Breast epithelium (tissue), 4 donors: ENCODE results near the gene TUBB2B. TPM values are rescaled to one million over a fixed set of nuclear protein-coding genes. Genes with fewer than 3 reads are reported as not detected.

Experiments used
- DNase-seq, 2 donors: peaks; one replicate each; pipeline ENCODE4 v3.0.0-alpha.2; 2019; ENCODE audit warnings: low spot score in 2 of 2
- H3K27ac ChIP-seq, 2 donors: fragments of 200-600 bp; sonication (generic) in 1 of 2; one replicate each; pipeline ENCODE4 v1.5.1; 2016 to 2019; ENCODE audit warnings: mild to moderate bottlenecking in 1 of 2
- H3K27me3 ChIP-seq, 2 donors: fragments of 200-600 bp; sonication (generic) in 1 of 2; one replicate each; pipeline versions ENCODE4 v1.5.1 to v1.6.0; 2017 to 2019; ENCODE audit warnings: control low read depth in 1 of 2, mild to moderate bottlenecking in 1 of 2
- H3K36me3 ChIP-seq: fragments of 200-600 bp; one replicate; pipeline ENCODE4 v1.5.1; 2019
- H3K4me1 ChIP-seq, 2 donors: fragments of 200-600 bp; sonication (generic); one replicate each; pipeline ENCODE4 v1.5.1; 2016 to 2019; ENCODE audit warnings: control low read depth in 1 of 2
- H3K4me3 ChIP-seq, 3 donors: fragments of 200-600 bp; sonication (generic); 1 replicate in 2 of 3; 2 replicates in 1 of 3; pipeline ENCODE4 v1.5.1; 2016 to 2019; ENCODE audit warnings: mild to moderate bottlenecking in 3 of 3, moderate library complexity in 2 of 3
- H3K9me3 ChIP-seq, 2 donors: fragments of 200-600 bp; sonication (generic) in 1 of 2; one replicate each; pipeline ENCODE4 v1.5.1; 2016 to 2019; ENCODE audit warnings: control low read depth in 1 of 2
- CTCF ChIP-seq, 3 donors: fragments of 450-650 bp; IDR thresholded peaks; one replicate each; pipeline ENCODE4 v1.5.1; 2016 to 2017; ENCODE audit warnings: antibody characterized with exemption in 3 of 3, mild to moderate bottlenecking in 3 of 3, moderate library complexity in 3 of 3
- POLR2A ChIP-seq: fragments of 450-650 bp; IDR thresholded peaks from one replicate; pipeline ENCODE4 v1.6.1; 2016; ENCODE audit warnings: antibody characterized with exemption, mild to moderate bottlenecking, moderate library complexity
- POLR2AphosphoS5 ChIP-seq, 3 donors: sonication (generic); formaldehyde crosslinking; IDR thresholded peaks; one replicate each; pipeline ENCODE4 v1.6.1; 2017; ENCODE audit warnings: antibody characterized with exemption in 3 of 3
- intact Hi-C: fragments of 100-400 bp; cut with DNase I; formaldehyde crosslinking; loops from one replicate; pipeline ENCODE4 v1.15.1; 2023; ENCODE audit warnings: low total_unique reads
- total RNA-seq, 3 donors: library from RNA; depleted of rRNA; stranded (reverse); fragments of >200 nt; gene quantifications; one replicate each; pipeline ENCODE4 v1.1.0, GENCODE V29; 2016

The TUBB2B gene
- total RNA-seq, 3 donors from 2014 or later = 4.2 to 7.5 (median 7.3) TPM

- peak within 1 kb of the TSS; percentile 93 to 100 (median 100) for H3K4me3 ChIP-seq
- DNase-seq = peak; percentile 87 to 97
- TF ChIP-seq CTCF (IDR thresholded peaks at IDR 0.05) (no peak), POLR2AphosphoS5 (IDR thresholded peaks at IDR 0.05) (peak; percentile 60 to 73 (median 63))
- H3K27ac ChIP-seq = peak within 1 kb of the TSS; percentile 79 to 86
- peaks cover 0 to 4% of the 10 kb centered on the region in 2 donors for H3K4me1 ChIP-seq
- intact Hi-C loops = loop anchor here (5.0 kb wide), 1 partner anchor 132 kb away; no protein-coding TSS in a partner anchor
- H3K9me3 ChIP-seq = no peaks in the 10 kb centered on the region
- no peaks in the 10 kb centered on the region for H3K27me3 ChIP-seq
- H3K36me3 ChIP-seq = no peaks in the 10 kb centered on the region
These were observed 31.5 kb upstream of the TUBB2B start, which contains the start of gene PSMG4 for GRCh38 chr6:3258720-3259490. TSS of gene PSMG4 (plus strand) at chr6:3258947. CDS start at chr6:3259023, 76 bp downstream.

GRCh38 chr6:3258201-3258600 is 30.7 kb upstream of the TUBB2B start:
- TF ChIP-seq POLR2A (no peak), POLR2AphosphoS5 (IDR thresholded peaks at IDR 0.05) (no peak), CTCF (IDR thresholded peaks at IDR 0.05) (no peak)
- Histone ChIP-seq H3K4me3 (peak overlapping the region; percentile 93 to 100 (median 100)), H3K36me3 (no peaks in the 10 kb centered on the region), H3K27ac (peak overlapping the region; percentile 79 to 86), H3K9me3 (no peaks in the 10 kb centered on the region), H3K27me3 (no peaks in the 10 kb centered on the region), H3K4me1 (peaks cover 0 to 4% of the 10 kb centered on the region in 2 donors)
- DNase-seq = no peak
- intact Hi-C loops = loop anchor here (5.0 kb wide), 1 partner anchor 131 kb away; no protein-coding TSS in a partner anchor

- Histone ChIP-seq H3K4me3 (no peak overlapping the region), H3K9me3 (no peaks in the 10 kb centered on the region), H3K36me3 (no peaks in the 10 kb centered on the region), H3K27me3 (no peaks in the 10 kb centered on the region), H3K4me1 (no peaks in the 10 kb centered on the region), H3K27ac (no peak overlapping the region)
- TF ChIP-seq POLR2A = no peak
- no peak for TF ChIP-seq CTCF (IDR thresholded peaks at IDR 0.05)
- no peak for TF ChIP-seq POLR2AphosphoS5 (IDR thresholded peaks at IDR 0.05)
- DNase-seq = no peak
- intact Hi-C loops = no loop called here
These were observed 26.1 kb upstream of the TUBB2B start for GRCh38 chr6:3253597-3253961.

- no peak for DNase-seq
- Histone ChIP-seq H3K4me3 (no peak overlapping the region), H3K36me3 (no peaks in the 10 kb centered on the region), H3K27me3 (no peaks in the 10 kb centered on the region), H3K27ac (no peak overlapping the region), H3K4me1 (no peaks in the 10 kb centered on the region), H3K9me3 (no peaks in the 10 kb centered on the region)
- intact Hi-C loops = no loop called here
- TF ChIP-seq POLR2AphosphoS5 (IDR thresholded peaks at IDR 0.05) = no peak
- TF ChIP-seq CTCF (IDR thresholded peaks at IDR 0.05) = no peak
- no peak for TF ChIP-seq POLR2A
These were observed 25.6 kb upstream of the TUBB2B start for GRCh38 chr6:3252861-3253596.

- intact Hi-C loops = no loop called here
- no peak for TF ChIP-seq POLR2AphosphoS5 (IDR thresholded peaks at IDR 0.05)
- no peak for TF ChIP-seq POLR2A
- TF ChIP-seq CTCF (IDR thresholded peaks at IDR 0.05) = no peak
These were observed 24.9 kb upstream of the TUBB2B start for GRCh38 chr6:3252369-3252768.

More at GRCh38 chr6:3252369-3252768, 24.9 kb upstream of the TUBB2B start:
- Histone ChIP-seq H3K36me3 (no peaks in the 10 kb centered on the region), H3K27me3 (no peaks in the 10 kb centered on the region), H3K27ac (no peak overlapping the region), H3K9me3 (no peaks in the 10 kb centered on the region), H3K4me1 (no peaks in the 10 kb centered on the region), H3K4me3 (no peak overlapping the region)
- no peak for DNase-seq
